HepG2 (cell line): Measurements from ENCODE around the gene CR1. TPM values are rescaled to one million over a fixed set of nuclear protein-coding genes. Genes with fewer than 3 reads are reported as not detected.
"Not testable (repeated sequence)": the region's sequence is repeated elsewhere in the genome, so short reads cannot be mapped to it uniquely, and the experiment has no call there.

Experiments
- ATAC-seq: fragments of 200-7000 bp; cut with Tn5 transposase; 3 replicates; pipeline ENCODE4 v1.9.1; 2020; ENCODE audit warnings: mild to moderate bottlenecking, moderate library complexity
- BruUV-seq: library from RNA; stranded (reverse); fragments of 400-500 nt; replicated peaks from 2 replicates; lab custom pipeline; 2021; lab: Mats Ljungman, UMichigan
- CTCF ChIA-PET: fragments of 300-600 bp; formaldehyde crosslinking; extraction: SDS; loops from one replicate; lab custom pipeline; 2021; ENCODE audit warnings: low total read pairs, inconsistent platforms, low intra/inter-chr PET ratio; lab: Yijun Ruan, JAX
- POLR2A ChIA-PET: fragments of 350-600 bp; sonication (Branson Sonifier 250); formaldehyde crosslinking; loops from one replicate; lab custom pipeline; 2020; ENCODE audit warnings: antibody characterized with exemption, inconsistent platforms; lab: Yijun Ruan, JAX
- DNase-seq: peaks from one replicate; pipeline ENCODE4 v3.0.0-alpha.2; 2015; ENCODE audit warnings: low spot score
- FAIRE-seq: peaks from 3 replicates; lab custom pipeline; 2011; peaks lifted over from hg19 to GRCh38; lab: Jason Lieb, UNC
- H2AFZ ChIP-seq: one replicate; pipeline ENCODE4 v1.6.1; 2011; ENCODE audit warnings: low read length, inconsistent platforms
- H3K27ac ChIP-seq: fragments of 300-600 bp; 3 replicates; pipeline ENCODE4 v1.8.0; 2011; ENCODE audit warnings: mixed run types, mild to moderate bottlenecking, mixed read lengths, low read length, inconsistent platforms; ENCODE audit not compliant: insufficient read depth; ENCODE audit errors: extremely low read length
- H3K27me3 ChIP-seq, 2 experiments: fragments of 200-600 bp in 1 of 2; 2 replicates in 1 of 2; 3 replicates in 1 of 2; pipeline versions ENCODE4 v1.6.0 to v1.8.0; 2011; ENCODE audit warnings: low read length in 2 of 2, mild to moderate bottlenecking in 2 of 2, moderate library complexity in 2 of 2, inconsistent platforms in 1 of 2; ENCODE audit not compliant: insufficient read depth in 2 of 2, control insufficient read depth in 1 of 2
- H3K36me3 ChIP-seq, 2 experiments: fragments of 200-600 bp in 1 of 2; replicated peaks in 1 of 2; 2 replicates in 1 of 2; 3 replicates in 1 of 2; pipeline versions ENCODE4 v1.5.1 to v1.8.0; 2011; ENCODE audit warnings: low read length in 2 of 2, inconsistent platforms in 1 of 2; ENCODE audit not compliant: insufficient read depth in 2 of 2, control insufficient read depth in 1 of 2
- H3K4me1 ChIP-seq: 2 replicates; pipeline ENCODE4 v1.5.1; 2012; ENCODE audit warnings: low read length, inconsistent platforms; ENCODE audit not compliant: insufficient read depth
- H3K4me2 ChIP-seq: 2 replicates; pipeline ENCODE4 v1.6.0; 2011; ENCODE audit warnings: low read depth, low read length, inconsistent platforms
- H3K4me3 ChIP-seq, 3 experiments: fragments of 200-600 bp in 1 of 3; sonication (generic), shearing (Covaris generic) in 1 of 3; replicated peaks in 1 of 3; 2 replicates each; pipeline ENCODE4 v1.5.1; 2011 to 2016; ENCODE audit warnings: low read length in 3 of 3, inconsistent platforms in 2 of 3, low read depth in 2 of 3, mild to moderate bottlenecking in 2 of 3, control low read depth in 1 of 3, mixed read lengths in 1 of 3; ENCODE audit not compliant: insufficient read depth in 1 of 3
- H3K79me2 ChIP-seq: one replicate; pipeline ENCODE4 v1.6.1; 2011; ENCODE audit warnings: low read length, inconsistent platforms; ENCODE audit not compliant: insufficient read depth
- H3K9ac ChIP-seq: 2 replicates; pipeline ENCODE4 v1.6.0; 2011; ENCODE audit warnings: mild to moderate bottlenecking, low read depth, low read length, inconsistent platforms; ENCODE audit not compliant: insufficient read depth
- H3K9me3 ChIP-seq: 2 replicates; pipeline ENCODE4 v1.5.1; 2012; ENCODE audit warnings: mild to moderate bottlenecking, low read length
- H4K20me1 ChIP-seq: 2 replicates; pipeline ENCODE4 v1.6.0; 2011; ENCODE audit warnings: inconsistent platforms, mild to moderate bottlenecking, low read length, moderate library complexity; ENCODE audit not compliant: insufficient read depth
- AGO1 ChIP-seq: fragments of 200-400 bp; formaldehyde crosslinking; IDR thresholded peaks from 2 replicates; pipeline ENCODE4 v1.6.1; 2017; ENCODE audit warnings: mild to moderate bottlenecking, low read depth, low read length, moderate library complexity; ENCODE audit not compliant: poor library complexity, severe bottlenecking
- ATRX ChIP-seq: sonication (generic); formaldehyde crosslinking; IDR thresholded peaks from 2 replicates; pipeline ENCODE4 v1.4.0; 2020; ENCODE audit warnings: missing genetic modification reagents, borderline replicate concordance
- KMT2A ChIP-seq: sonication (generic); formaldehyde crosslinking; IDR thresholded peaks from 2 replicates; pipeline ENCODE4 v1.4.0; 2020; ENCODE audit warnings: missing genetic modification reagents
- SNRNP70 ChIP-seq: fragments of 200-400 bp; formaldehyde crosslinking; IDR thresholded peaks from 2 replicates; pipeline ENCODE4 v1.6.1; 2017; ENCODE audit warnings: mild to moderate bottlenecking, low read depth, low read length, moderate library complexity
- SPEN ChIP-seq: sonication (generic); formaldehyde crosslinking; IDR thresholded peaks from 2 replicates; pipeline ENCODE4 v1.5.1; 2020; ENCODE audit warnings: low read depth, mild to moderate bottlenecking, missing genetic modification reagents
- WIZ ChIP-seq: sonication (generic); formaldehyde crosslinking; IDR thresholded peaks from 2 replicates; pipeline ENCODE4 v1.5.1; 2020; ENCODE audit warnings: mild to moderate bottlenecking, missing genetic modification reagents
- ZNF180 ChIP-seq: sonication (generic); formaldehyde crosslinking; IDR thresholded peaks from 2 replicates; pipeline ENCODE4 v1.4.0; 2020; ENCODE audit warnings: low read depth, missing genetic modification reagents, borderline replicate concordance
- ZNF362 ChIP-seq: sonication (generic); formaldehyde crosslinking; IDR thresholded peaks from 2 replicates; pipeline ENCODE4 v1.4.0; 2020; ENCODE audit warnings: missing genetic modification reagents, mild to moderate bottlenecking, borderline replicate concordance
- WGBS: methylation state at CpG from one replicate; pipeline ENCODE4 v1.1.6; 2017; ENCODE audit warnings: low lambda C conversion rate; 5-methylcytosine and 5-hydroxymethylcytosine counted together
- in situ Hi-C: cut with HindIII; loops from 2 replicates; pipeline ENCODE4 v1.10.0; 2017; ENCODE audit warnings: low pct_unique_long_range_greater_than_20kb; ENCODE audit not compliant: extremely low pct_ligation_motif_present
- intact Hi-C: fragments of 100-400 bp; cut with micrococcal nuclease; formaldehyde crosslinking; loops from one replicate; pipeline ENCODE4 v1.10.0; 2022; ENCODE audit not compliant: unreplicated experiment
- polyA plus RNA-seq, 8 experiments: library from polyadenylated mRNA; depleted of rRNA in 3 of 8; stranded (reverse) in 7 of 8; unstranded in 1 of 8; fragments of >200 nt; fragmentation: Illumina TruSeq in 4 of 8; extraction: Trizol in 4 of 8; gene quantifications; 2 replicates each; pipeline versions ENCODE4 v1.2.1 to v1.2.3, GENCODE V29; 2011 to 2016; ENCODE audit warnings: low read depth in 4 of 8, missing spikeins in 1 of 8, mixed read lengths in 1 of 8; ENCODE audit not compliant: insufficient read depth in 1 of 8
- total RNA-seq, 5 experiments: library from RNA; depleted of rRNA; stranded (reverse); fragments of >200 nt; fragmentation: Illumina TruSeq; extraction: Trizol; gene quantifications; 2 replicates each; pipeline ENCODE4 v1.2.3, GENCODE V29; 2016; ENCODE audit warnings: low read depth in 1 of 5
- TF ChIP-seq, protein P1 (sequence below): sonication (generic); formaldehyde crosslinking; conservative IDR thresholded peaks from 2 replicates; pipeline ENCODE4 v1.8.0; 2022; ENCODE audit warnings: mild to moderate bottlenecking, moderate library complexity, missing genetic modification reagents
- TF ChIP-seq, protein P2 (sequence below): sonication (generic); formaldehyde crosslinking; IDR thresholded peaks from 2 replicates; pipeline ENCODE4 v1.4.0; 2020; ENCODE audit warnings: missing genetic modification reagents; ENCODE audit errors: not compliant biosample characterization
- TF ChIP-seq, protein P3 (sequence below): sonication (generic); formaldehyde crosslinking; IDR thresholded peaks from 2 replicates; pipeline ENCODE4 v1.8.1; 2023; ENCODE audit warnings: mild to moderate bottlenecking, inconsistent platforms, moderate library complexity, missing genetic modification reagents, borderline replicate concordance

Gene CR1
- total and polyA plus RNA-seq, 2 of the 13 experiments (the other 11 are each of a cell fraction or from before 2014, with no cell fraction given): not detected

- H3K9me3 ChIP-seq: no peaks in the 10 kb centered on the region
- H3K36me3 ChIP-seq: no peaks in the 10 kb centered on the region
- intact Hi-C loops: no loop called here
- H4K20me1 ChIP-seq: no peaks in the 10 kb centered on the region
- no peak overlapping the region for H3K4me3 ChIP-seq
- no peaks in the 10 kb centered on the region for H3K4me1 ChIP-seq
- ChIA-PET CTCF (no interaction called here), POLR2A (no interaction called here)
- no peak overlapping the region for H3K4me2 ChIP-seq
- FAIRE-seq (no peak), ATAC-seq (no peak), DNase-seq (no peak)
- no peak overlapping the region for H3K9ac ChIP-seq
- WGBS: 33% methylated on average over 8 of the region's 8 CpGs
- no TSS peak for BruUV-seq
- H3K27ac ChIP-seq: no peak overlapping the region
- TF ChIP-seq AGO1 (no peak), SPEN (no peak), ZNF362 (CRISPR knock-in tag) (no peak), ZNF180 (no peak), KMT2A (CRISPR knock-in tag) (no peak), WIZ (CRISPR knock-in tag) (no peak), SNRNP70 (no peak), ATRX (no peak)
- TF ChIP-seq, protein P1, sequence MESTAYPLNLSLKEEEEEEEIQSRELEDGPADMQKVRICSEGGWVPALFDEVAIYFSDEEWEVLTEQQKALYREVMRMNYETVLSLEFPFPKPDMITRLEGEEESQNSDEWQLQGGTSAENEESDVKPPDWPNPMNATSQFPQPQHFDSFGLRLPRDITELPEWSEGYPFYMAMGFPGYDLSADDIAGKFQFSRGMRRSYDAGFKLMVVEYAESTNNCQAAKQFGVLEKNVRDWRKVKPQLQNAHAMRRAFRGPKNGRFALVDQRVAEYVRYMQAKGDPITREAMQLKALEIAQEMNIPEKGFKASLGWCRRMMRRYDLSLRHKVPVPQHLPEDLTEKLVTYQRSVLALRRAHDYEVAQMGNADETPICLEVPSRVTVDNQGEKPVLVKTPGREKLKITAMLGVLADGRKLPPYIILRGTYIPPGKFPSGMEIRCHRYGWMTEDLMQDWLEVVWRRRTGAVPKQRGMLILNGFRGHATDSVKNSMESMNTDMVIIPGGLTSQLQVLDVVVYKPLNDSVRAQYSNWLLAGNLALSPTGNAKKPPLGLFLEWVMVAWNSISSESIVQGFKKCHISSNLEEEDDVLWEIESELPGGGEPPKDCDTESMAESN (CRISPR knock-in tag): no peak
- TF ChIP-seq, protein P2, sequence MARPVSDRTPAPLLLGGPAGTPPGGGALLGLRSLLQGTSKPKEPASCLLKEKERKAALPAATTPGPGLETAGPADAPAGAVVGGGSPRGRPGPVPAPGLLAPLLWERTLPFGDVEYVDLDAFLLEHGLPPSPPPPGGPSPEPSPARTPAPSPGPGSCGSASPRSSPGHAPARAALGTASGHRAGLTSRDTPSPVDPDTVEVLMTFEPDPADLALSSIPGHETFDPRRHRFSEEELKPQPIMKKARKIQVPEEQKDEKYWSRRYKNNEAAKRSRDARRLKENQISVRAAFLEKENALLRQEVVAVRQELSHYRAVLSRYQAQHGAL (CRISPR knock-in tag): no peak
- TF ChIP-seq, protein P3, sequence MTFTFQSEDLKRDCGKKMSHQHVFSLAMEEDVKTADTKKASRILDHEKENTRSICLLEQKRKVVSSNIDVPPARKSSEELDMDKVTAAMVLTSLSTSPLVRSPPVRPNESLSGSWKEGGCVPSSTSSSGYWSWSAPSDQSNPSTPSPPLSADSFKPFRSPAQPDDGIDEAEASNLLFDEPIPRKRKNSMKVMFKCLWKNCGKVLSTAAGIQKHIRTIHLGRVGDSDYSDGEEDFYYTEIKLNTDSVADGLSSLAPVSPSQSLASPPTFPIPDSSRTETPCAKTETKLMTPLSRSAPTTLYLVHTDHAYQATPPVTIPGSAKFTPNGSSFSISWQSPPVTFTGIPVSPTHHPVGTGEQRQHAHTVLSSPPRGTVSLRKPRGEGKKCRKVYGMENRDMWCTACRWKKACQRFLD (CRISPR knock-in tag): no peak
- H2AFZ ChIP-seq: no peak overlapping the region
- H3K27me3 ChIP-seq: no peaks in the 10 kb centered on the region
- H3K79me2 ChIP-seq: no peaks in the 10 kb centered on the region
- in situ Hi-C loops: no loop called here
These were observed 85.7 kb downstream of the CR1 start for GRCh38 chr1:207581496-207582153.

GRCh38 chr1:207589506-207589905 lies 93.5 kb downstream of the CR1 start:
- H2AFZ ChIP-seq, POLR2A ChIA-PET, BruUV-seq, H3K27me3 ChIP-seq, H3K9me3 ChIP-seq, H3K4me1 ChIP-seq, H4K20me1 ChIP-seq, FAIRE-seq, H3K4me3 ChIP-seq, H3K79me2 ChIP-seq, ATAC-seq, in situ Hi-C loops, H3K36me3 ChIP-seq, H3K4me2 ChIP-seq, intact Hi-C loops, CTCF ChIA-PET, H3K27ac ChIP-seq, DNase-seq, H3K9ac ChIP-seq: not testable (repeated sequence)
- WGBS: 77% methylated on average over 4 of the region's 4 CpGs
